Right atrium auricular region (tissue), 2 donors: ENCODE measurements around the gene RUFY2. TPM values are rescaled to one million over a fixed set of nuclear protein-coding genes. Genes with fewer than 3 reads are reported as not detected.
"Not testable (repeated sequence)": the region's sequence is repeated elsewhere in the genome, so short reads cannot be mapped to it uniquely, and the experiment has no call there.

Experiments used
- DNase-seq: peaks from one replicate; pipeline ENCODE4 v3.0.0-alpha.2; 2019; ENCODE audit warnings: low spot score
- H3K27ac ChIP-seq, 2 donors: fragments of 200-600 bp; sonication (generic); 1 replicate in 1 of 2; 2 replicates in 1 of 2; pipeline ENCODE4 v1.5.1; 2016 to 2019
- H3K27me3 ChIP-seq, 2 donors: fragments of 200-600 bp; sonication (generic); one replicate each; pipeline versions ENCODE4 v1.5.1 to v1.6.0; 2017 to 2019
- H3K36me3 ChIP-seq: fragments of 200-600 bp; sonication (generic); one replicate; pipeline ENCODE4 v1.5.1; 2016
- H3K4me1 ChIP-seq, 2 donors: fragments of 200-600 bp; sonication (generic); one replicate each; pipeline versions ENCODE4 v1.5.1 to v1.6.0; 2017 to 2019
- H3K4me3 ChIP-seq, 2 donors: fragments of 200-600 bp; sonication (generic); 1 replicate in 1 of 2; 2 replicates in 1 of 2; pipeline ENCODE4 v1.5.1; 2017 to 2019; ENCODE audit warnings: mild to moderate bottlenecking in 1 of 2, moderate library complexity in 1 of 2
- H3K9me3 ChIP-seq, 2 donors: fragments of 200-600 bp; sonication (generic); one replicate each; pipeline ENCODE4 v1.5.1; 2019
- CTCF ChIP-seq, 2 donors: fragments of 200-600 bp; sonication (generic); IDR thresholded peaks; one replicate each; pipeline ENCODE4 v1.5.1; 2019; ENCODE audit warnings: antibody characterized with exemption in 2 of 2
- total RNA-seq, 2 donors: library from RNA; depleted of rRNA; stranded (reverse); fragments of >200 nt; gene quantifications; one replicate each; pipeline ENCODE4 v1.1.0, GENCODE V29; 2016

The RUFY2 gene, protein sequence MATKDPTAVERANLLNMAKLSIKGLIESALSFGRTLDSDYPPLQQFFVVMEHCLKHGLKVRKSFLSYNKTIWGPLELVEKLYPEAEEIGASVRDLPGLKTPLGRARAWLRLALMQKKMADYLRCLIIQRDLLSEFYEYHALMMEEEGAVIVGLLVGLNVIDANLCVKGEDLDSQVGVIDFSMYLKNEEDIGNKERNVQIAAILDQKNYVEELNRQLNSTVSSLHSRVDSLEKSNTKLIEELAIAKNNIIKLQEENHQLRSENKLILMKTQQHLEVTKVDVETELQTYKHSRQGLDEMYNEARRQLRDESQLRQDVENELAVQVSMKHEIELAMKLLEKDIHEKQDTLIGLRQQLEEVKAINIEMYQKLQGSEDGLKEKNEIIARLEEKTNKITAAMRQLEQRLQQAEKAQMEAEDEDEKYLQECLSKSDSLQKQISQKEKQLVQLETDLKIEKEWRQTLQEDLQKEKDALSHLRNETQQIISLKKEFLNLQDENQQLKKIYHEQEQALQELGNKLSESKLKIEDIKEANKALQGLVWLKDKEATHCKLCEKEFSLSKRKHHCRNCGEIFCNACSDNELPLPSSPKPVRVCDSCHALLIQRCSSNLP
- total RNA-seq = 10 to 100 TPM in 1 of 2 donors, 1 to 10 TPM in 1; 8.3 to 11.0 TPM

GRCh38 chr10:68406815-68407548, at the start of gene RUFY2:
Gene RUFY2, minus strand, starts transcription at chr10:68407277. Its CDS starts 88 bp downstream, at chr10:68407189.
- H3K4me3 ChIP-seq = peak within 1 kb of the TSS; percentile 97 to 100
- peak within 1 kb of the TSS; percentile 92 to 95 for H3K27ac ChIP-seq
- DNase-seq = peak; percentile 63
- H3K36me3 ChIP-seq = no peaks in the 10 kb centered on the region
- H3K27me3 ChIP-seq = no peaks in the 10 kb centered on the region
- no peaks in the 10 kb centered on the region for H3K9me3 ChIP-seq
- peaks cover 0 to 11% of the 10 kb centered on the region in 2 donors for H3K4me1 ChIP-seq
- peak; percentile 80 to 94 for TF ChIP-seq CTCF (IDR thresholded peaks at IDR 0.05)

- DNase-seq, H3K4me3 ChIP-seq, H3K27me3 ChIP-seq, H3K36me3 ChIP-seq, H3K4me1 ChIP-seq, H3K9me3 ChIP-seq, H3K27ac ChIP-seq: not testable (repeated sequence)
These were observed 42.6 kb upstream of the RUFY2 start for GRCh38 chr10:68449698-68450097.

- Histone ChIP-seq H3K27ac (no peak overlapping the region), H3K9me3 (no peaks in the 10 kb centered on the region), H3K4me3 (no peak overlapping the region), H3K36me3 (no peaks in the 10 kb centered on the region), H3K27me3 (no peaks in the 10 kb centered on the region), H3K4me1 (no peaks in the 10 kb centered on the region)
- no peak for DNase-seq
- TF ChIP-seq CTCF (IDR thresholded peaks at IDR 0.05) = no peak
These were observed 39.1 kb upstream of the RUFY2 start for GRCh38 chr10:68446179-68446578.

GRCh38 chr10:68442971-68443370, 35.9 kb upstream of the RUFY2 start:
- Histone ChIP-seq H3K36me3 (no peaks in the 10 kb centered on the region), H3K27me3 (no peaks in the 10 kb centered on the region), H3K4me1 (no peaks in the 10 kb centered on the region), H3K27ac (no peak overlapping the region), H3K4me3 (no peak overlapping the region), H3K9me3 (no peaks in the 10 kb centered on the region)
- no peak for TF ChIP-seq CTCF (IDR thresholded peaks at IDR 0.05)
- no peak for DNase-seq

- no peak for DNase-seq
- Histone ChIP-seq H3K36me3 (no peaks in the 10 kb centered on the region), H3K27ac (no peak overlapping the region), H3K4me3 (no peak overlapping the region), H3K27me3 (no peaks in the 10 kb centered on the region), H3K9me3 (no peaks in the 10 kb centered on the region), H3K4me1 (no peaks in the 10 kb centered on the region)
- no peak for TF ChIP-seq CTCF (IDR thresholded peaks at IDR 0.05)
These were observed 33.8 kb upstream of the RUFY2 start for GRCh38 chr10:68440898-68441297.

- no peak for DNase-seq
- Histone ChIP-seq H3K27ac (no peak overlapping the region), H3K36me3 (no peaks in the 10 kb centered on the region), H3K27me3 (no peaks in the 10 kb centered on the region), H3K4me3 (no peak overlapping the region), H3K4me1 (no peaks in the 10 kb centered on the region), H3K9me3 (no peaks in the 10 kb centered on the region)
- no peak for TF ChIP-seq CTCF (IDR thresholded peaks at IDR 0.05)
These were observed 28.7 kb upstream of the RUFY2 start for GRCh38 chr10:68435803-68436202.
